Measurements from ENCODE around the gene CYB5RL. TPM values are rescaled to one million over a fixed set of nuclear protein-coding genes. Genes with fewer than 3 reads are reported as not detected.
"Not testable (repeated sequence)": the region's sequence is repeated elsewhere in the genome, so short reads cannot be mapped to it uniquely, and the experiment has no call there.

CYB5RL gene
- polyA plus RNA-seq, 4 donors: 6.6 to 8.9 (median 7.6) TPM

DNA sequence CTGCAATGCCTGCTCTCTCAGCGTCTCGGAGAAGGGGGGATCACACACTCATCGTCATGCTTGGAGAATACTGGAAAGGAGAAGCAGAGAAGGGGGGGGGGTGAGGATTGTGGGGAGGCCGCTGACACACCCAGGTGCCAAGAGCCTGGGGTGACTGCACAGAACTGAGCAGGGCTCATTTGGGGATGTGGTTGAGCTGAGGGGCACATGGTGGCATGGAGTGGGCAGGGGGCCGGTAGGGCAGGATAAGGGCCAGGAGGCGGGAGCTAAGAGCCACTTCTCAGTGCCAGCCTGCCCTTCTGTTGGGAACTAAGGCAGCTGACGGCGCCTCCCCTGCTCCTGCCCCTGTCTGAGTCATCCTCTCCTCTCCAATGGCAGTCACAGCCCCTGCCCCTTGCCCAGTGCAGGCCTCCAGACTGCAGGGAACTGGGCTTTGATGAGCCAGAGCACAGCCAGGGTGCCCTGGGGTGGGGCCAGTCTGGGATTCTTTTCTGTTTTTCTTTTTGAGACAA, 27.3 kb upstream of the CYB5RL start:
- no peak for DNase-seq (ENCODE audit: low read depth in 4 of 4, low spot score in 3 of 4)

DNA sequence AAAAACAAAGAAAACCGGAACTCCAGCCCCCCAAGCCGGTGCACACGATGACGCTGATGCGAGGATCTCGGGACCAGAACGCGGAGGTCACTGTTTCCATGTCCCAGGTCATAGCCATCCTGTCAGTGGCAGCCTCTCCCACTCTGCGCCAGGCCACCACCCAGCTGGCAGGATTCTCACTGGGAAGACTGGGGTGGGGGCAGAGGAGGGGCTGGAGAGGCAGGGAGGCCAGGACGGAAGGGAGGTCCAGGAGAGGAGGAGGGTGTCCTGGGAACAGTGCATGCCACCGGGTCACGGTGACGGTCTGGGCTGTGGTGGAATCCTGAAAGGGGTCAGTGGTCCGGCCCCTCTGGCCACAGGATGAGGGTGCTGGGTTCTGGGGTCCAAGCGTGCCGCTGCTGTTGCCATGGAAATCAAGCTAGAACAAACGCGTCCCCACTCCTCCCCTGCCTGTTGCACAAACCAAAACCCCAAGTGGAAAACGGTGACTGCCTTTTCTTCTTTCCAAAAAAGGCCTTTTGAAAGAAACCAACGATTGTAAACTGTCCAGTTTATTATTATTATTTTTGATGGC, 26.2 kb upstream of the CYB5RL start:
- no peak for DNase-seq (ENCODE audit: low read depth in 4 of 4, low spot score in 3 of 4)

GRCh38 chr1:54225378-54225777, 25.5 kb upstream of the CYB5RL start:
- no peak for DNase-seq (ENCODE audit: low read depth in 4 of 4, low spot score in 3 of 4)

GRCh38 chr1:54224233-54224632, 24.4 kb upstream of the CYB5RL start:
- DNase-seq (ENCODE audit: low read depth in 4 of 4, low spot score in 3 of 4): no peak

DNA sequence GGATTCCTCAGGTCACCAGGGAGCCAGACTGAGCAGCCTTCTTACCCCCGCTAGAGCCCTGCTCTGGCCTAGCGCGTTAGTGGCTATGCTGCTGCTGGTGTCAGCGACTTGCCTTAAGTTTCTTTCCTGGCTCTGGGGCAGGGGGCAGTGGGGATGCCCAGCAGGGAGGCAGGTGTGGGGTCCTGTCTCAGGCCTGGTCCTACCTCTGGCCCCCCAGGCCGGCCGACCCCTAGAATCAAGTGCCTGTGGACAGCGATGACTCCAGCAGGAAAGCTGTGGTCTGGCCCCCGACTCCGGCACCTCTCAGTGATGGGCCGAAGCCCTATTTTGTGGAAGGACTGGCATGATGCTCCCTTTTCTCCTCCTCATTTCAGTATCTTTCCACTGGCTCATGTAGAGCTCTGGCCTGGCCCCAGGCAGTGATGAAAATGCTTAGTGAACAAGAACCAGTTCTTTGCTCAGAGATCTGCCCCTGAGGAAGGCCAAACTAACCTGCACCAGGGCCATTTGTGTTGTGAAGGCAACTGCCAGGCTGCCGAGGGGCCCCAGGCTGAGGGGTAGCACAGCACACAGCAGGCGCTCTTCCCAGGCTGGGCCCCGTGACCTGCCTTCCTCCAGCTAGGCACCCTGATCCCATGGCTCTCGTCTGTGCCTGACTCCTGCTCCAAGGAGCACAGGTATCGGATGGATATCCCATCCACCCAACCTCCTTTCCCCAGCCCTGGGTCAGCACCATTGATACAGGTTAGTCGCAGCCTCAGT, 23.8 kb upstream of the CYB5RL start:
- DNase-seq (ENCODE audit: low read depth in 4 of 4, low spot score in 3 of 4): no peak

DNA sequence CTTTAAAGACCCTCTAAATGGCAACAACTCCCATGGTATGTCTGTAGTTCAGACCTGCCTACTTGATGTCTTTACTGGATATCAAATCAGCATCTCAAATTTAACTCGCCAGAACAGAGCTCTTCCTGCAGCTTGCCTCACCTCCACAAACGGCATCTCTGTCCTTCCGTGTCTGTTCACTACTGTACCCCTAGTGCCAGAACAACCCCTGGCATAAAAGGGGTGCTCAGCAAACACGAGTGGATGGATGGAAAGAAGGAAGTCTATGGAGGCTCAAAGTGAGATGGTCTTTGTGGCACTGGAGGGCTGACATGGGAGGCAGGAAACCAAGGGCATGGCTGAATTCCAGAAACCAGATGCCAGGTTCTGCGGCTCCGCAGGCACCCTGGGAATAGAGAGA, 22.9 kb upstream of the CYB5RL start:
- no peak for DNase-seq (ENCODE audit: low read depth in 4 of 4, low spot score in 3 of 4)

DNA sequence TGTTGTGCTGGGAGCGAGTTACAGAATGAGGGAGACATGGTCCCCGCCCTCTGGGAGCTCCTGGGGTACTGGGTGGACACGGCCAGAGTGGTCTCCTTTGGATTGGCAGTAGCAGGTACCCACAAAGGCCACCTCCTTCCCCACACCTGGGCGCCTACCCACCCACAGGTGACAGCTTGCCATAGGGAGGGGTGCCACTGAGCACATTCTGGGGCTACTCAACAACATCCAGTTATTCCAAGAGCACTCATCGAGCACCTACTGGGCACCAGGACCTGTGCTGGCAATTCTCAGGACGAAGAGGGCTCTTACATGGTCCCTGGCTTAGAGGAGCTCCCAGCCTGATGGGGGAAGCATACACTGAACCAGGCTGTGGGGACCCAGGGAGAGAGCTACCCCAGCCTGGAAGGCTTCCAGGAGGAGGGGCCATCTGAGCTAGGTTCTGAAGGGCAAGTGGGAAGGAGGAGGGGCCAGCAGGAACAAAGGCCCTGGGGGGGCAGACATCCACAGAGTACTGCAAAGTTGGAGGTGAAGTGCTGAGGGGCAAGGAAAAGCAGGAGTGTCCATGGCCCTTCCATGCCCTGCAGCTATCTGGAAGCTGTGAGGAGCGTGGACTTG, 22.1 kb upstream of the CYB5RL start:
- DNase-seq (ENCODE audit: low read depth in 4 of 4, low spot score in 3 of 4): no peak

- no peak for DNase-seq (ENCODE audit: low read depth in 4 of 4, low spot score in 3 of 4)
Observed at GRCh38 chr1:54221113-54221834, 21.4 kb upstream of the CYB5RL start.

DNA sequence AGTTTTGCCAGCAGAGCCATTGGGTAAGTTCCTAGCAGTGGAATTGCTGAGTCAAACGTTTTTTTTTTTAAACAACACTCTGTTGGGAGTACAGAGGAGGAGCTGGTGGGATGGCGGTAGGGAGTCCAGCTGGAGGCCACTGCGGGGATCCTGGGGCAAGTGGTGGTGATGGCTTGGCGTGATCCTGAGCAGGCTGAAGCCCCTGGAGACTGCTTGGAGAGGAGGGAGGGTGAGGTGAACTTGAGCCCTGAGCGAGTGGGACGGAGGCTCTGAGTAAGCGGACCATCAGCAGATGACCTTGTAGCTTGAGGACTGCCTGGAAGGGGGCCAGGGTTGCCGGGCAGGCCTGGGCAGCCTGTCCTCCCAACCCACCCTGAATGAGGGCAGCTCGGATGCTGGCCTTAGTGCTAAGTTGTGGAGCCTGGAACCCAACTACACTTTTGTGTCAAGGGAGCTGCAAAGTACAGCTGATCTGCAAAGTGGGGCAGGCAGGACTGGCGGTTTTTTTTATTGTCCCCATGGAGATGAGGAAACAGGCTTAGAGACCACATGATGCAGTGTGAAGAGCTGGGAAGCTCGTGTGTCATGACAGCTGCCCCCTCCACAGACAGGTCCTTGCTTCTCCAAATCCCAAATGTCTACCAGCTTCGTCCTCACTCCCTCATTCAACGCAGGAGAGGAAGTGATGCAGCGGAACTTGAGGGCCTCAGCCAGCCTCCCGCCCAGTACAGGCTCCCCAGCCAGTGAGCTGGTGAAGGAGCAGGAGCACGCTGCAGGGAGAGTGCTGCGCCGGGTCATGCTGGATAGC, 20.4 kb upstream of the CYB5RL start:
- no peak for DNase-seq (ENCODE audit: low read depth in 4 of 4, low spot score in 3 of 4)

- DNase-seq (ENCODE audit: low read depth in 4 of 4, low spot score in 3 of 4): no peak
Observed at GRCh38 chr1:54219688-54220003, 19.8 kb upstream of the CYB5RL start.

GRCh38 chr1:54218883-54219687, 19.3 kb upstream of the CYB5RL start:
- DNase-seq (ENCODE audit: low read depth in 4 of 4, low spot score in 3 of 4): no peak

DNA sequence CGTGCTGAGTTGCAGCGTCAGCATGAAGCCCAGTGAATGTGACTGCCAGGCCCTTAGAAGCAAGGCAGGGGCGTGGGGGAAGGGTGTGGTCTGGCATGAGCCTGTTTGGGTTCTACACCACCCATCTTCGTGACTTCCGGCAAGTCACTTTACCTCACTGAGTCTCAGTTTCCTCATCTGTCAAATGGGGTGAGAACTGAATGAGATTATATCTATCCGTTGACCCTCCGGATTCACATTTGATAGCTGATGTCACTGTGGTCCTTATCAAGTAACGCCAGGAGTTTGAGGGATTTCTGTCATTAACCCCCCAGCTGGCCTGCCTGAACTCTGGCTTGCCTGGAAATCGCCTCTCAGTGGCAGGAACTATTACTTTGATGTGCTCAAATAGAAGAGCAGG, 15.7 kb upstream of the CYB5RL start:
- no peak for DNase-seq (ENCODE audit: low read depth in 4 of 4, low spot score in 3 of 4)

DNA sequence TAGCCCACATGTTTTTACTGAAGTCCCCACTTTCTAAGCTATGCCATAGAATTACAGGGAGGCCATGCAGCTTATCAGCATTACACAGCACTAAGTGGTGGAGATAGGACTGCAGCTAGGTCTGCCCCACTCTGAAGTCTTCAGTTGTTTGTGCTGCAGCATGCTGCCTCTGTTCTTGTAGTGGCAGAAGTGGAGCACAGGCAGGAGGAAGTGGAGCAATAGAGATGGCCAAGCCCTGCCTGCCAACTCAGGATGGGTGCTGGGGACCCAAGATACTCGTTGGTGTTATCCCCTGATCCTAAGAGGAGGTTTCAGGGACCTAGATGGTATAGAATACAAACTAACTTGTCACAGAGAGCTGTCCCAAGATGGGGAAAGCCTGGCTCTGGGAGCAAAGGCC, 13.0 kb upstream of the CYB5RL start:
- no peak for DNase-seq (ENCODE audit: low read depth in 4 of 4, low spot score in 3 of 4)

DNA sequence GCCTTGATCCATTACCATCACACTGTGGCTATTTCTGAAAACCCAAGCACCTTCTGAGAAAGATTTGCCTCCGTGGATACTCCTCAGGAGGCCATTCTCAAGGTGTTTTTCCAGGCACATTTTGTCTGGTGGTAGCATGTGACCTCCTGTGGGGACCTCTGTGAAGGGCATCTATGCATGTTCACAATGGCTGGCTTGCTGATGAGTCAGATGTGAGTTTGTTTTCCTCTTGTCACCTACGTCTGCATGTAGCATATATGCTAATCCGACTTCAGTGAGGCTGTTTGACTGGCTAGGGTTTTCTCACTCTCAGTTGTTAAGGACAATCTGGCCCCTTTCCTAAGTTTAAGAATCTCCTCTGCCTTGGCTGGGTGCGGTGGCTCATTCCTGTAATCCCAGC, 8.1 kb upstream of the CYB5RL start:
- not testable (repeated sequence) for DNase-seq (ENCODE audit: low read depth in 4 of 4, low spot score in 3 of 4)

DNA sequence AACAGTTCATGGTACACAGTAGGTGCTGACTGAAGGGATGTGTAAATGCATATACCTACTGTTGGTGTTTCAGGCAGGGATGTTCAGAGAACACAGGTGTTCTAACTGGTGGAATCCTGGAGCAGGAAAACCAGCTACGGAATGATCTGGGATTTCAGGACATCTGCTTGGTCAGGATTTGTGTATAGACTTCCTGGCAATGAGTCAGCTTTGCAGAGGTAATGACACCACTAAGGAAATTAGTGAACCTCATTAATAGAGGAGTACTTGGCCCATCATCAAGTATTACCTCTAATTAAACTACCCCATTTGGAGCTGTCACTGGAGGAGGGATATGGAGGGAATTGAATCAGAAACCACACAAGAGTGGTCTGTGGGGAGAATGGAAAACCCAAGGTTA, 7.5 kb upstream of the CYB5RL start:
- DNase-seq (ENCODE audit: low read depth in 4 of 4, low spot score in 3 of 4): no peak

GRCh38 chr1:54204199-54204598, 4.4 kb upstream of the CYB5RL start:
- DNase-seq (ENCODE audit: low read depth in 4 of 4, low spot score in 3 of 4): no peak

DNA sequence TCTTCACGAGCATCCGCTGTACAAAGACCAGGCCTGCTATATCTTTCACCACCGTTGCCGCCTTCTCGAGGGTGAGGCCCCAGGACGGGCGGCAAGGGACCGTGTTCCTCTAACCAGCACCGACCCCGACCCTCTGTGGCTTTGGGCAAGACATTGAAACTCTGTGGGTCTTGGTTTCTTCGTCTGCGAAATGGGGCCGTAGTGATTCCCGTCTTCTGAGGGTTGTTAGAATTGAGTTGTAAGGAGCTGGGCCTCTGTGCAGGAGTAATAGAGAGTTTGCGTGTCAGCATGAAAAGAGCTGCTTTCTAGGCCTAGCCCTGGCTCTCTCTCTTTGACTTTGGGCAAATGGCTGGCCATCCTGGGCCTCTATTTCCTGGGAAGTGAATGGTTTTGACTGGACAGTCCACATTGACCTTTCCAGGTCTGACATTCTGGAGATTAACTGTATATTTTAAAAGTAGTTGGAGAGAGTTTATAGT, 728 bp upstream of the CYB5RL start:
- no peak for DNase-seq (ENCODE audit: low read depth in 4 of 4, low spot score in 3 of 4)

DNA sequence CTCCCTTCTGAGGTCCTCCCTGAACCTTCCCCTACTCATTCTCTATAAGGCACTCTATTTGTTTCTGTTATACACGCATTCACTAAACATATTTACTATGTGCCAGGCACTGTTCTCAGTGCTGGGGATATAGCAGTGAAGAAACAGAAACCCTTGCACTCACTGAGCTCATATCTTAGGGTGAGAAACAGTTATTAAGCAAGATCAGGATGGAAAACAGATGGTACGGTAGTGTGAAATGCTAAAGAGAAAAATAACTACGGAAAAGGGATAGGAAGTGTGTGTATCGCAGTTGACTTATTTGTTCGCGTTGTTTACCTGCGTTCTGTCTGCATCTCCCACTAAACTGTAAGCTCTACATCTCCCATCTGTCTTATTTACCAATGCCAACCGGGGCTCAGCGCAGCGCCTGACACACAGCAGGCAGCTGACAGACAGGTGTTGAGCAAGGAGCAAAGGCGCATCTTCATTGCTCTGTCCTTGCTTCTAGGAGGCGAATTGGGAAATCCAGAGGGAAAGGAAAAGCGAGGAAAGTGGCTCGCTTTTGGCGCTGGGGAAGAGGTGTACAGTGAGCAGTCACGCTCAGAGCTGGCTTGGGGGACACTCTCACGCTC, 572 bp downstream of the CYB5RL start:
- no peak for DNase-seq (ENCODE audit: low read depth in 4 of 4, low spot score in 3 of 4)

DNA sequence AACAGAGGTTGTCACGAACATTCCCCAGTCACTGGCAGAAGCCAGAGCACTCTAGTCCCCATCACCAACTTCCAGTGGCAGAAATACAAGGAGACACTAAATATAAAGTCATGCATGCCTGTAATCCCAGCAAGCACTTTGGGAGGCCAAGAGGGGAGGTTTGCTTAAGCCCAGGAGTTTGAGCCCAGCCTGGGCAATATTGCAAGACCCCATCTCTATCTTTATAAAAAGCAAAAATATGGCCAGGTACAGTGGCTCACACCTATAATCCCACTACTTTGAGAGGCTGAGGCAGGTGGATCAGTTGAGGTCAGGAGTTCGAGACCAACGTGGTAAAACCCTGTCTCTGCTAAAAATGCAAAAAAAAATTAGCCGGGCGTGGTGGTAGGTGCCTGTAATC, 6.4 kb downstream of the CYB5RL start:
- no peak for DNase-seq (ENCODE audit: low read depth in 4 of 4, low spot score in 3 of 4)
